Measurements from ENCODE around the gene MOGAT1.

GRCh38 chr2:222707102-222707688 lies 35.7 kb downstream of the MOGAT1 start:
- no peak for TF ChIP-seq POLR2A (IDR thresholded peaks at IDR 0.05)
- TF ChIP-seq CTCF (IDR thresholded peaks at IDR 0.05) = no peak

Data from Peyer's patch (tissue), 4 donors.